T-helper 9 cell (primary cell): ENCODE measurements around the gene RERE.
A peak's percentile ranks its signal among the peaks of the same experiment; 100 is the strongest.

Experiments used
- DNase-seq: peaks from one replicate; pipeline ENCODE4 v3.0.0-alpha.2; 2020

RERE gene

GRCh38 chr1:8415526-8416278, 401.7 kb downstream of the RERE start:
- no peak for DNase-seq

DNA sequence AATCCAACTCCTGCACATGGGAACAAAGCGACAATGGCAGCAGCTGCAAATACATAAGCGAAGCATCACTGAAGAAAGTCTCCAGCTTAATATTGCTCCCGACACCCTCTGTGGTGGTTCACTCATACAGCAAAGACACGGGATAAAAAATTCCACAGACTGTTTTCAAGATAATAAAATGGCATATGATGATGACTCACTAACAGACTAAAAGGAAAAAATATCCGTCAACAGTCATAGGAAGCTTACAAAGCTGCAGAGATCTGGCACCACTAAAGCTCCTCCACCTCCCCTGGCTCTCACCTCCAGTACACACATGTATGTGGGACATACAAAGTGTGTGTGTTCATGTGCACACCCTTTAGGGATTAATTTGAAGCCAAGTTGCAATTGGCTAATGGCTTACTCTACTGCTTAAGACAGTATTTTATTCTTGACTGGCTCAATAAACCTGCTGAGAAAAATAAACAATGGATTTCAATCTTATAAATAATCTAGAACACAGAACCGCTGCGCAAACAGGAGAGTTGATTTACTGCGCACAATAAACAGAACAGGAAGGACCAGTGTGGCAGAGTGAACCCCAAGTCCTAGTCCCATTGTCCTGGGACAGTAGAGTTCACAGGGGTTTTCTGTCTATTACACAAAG, 405.1 kb downstream of the RERE start:
- no peak for DNase-seq

DNA sequence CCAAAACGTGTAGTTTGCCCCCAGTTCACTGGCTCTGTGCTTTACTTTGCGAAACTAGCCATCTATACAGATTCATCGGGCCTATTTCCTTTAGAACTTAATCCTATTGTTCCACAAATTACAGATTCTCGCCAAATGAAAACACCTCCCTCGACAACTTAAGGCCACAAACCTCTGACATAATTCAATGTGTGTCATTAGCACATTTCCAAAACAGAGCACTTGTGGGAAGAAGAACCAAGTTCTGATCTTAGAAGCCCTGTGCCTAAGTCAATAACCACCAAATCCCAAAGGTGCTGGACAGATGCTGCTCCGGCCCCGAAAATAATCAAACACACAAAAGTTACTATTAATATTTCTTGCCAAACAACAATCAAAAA, 405.6 kb downstream of the RERE start:
- DNase-seq = no peak

- no peak for DNase-seq
These were observed 406.6 kb downstream of the RERE start for GRCh38 chr1:8410791-8411190.

- no peak for DNase-seq
These were observed 407.8 kb downstream of the RERE start for GRCh38 chr1:8409606-8410005.

- DNase-seq = no peak
These were observed 408.3 kb downstream of the RERE start for GRCh38 chr1:8409106-8409505.

GRCh38 chr1:8408151-8408839, 409.1 kb downstream of the RERE start:
- no peak for DNase-seq

- no peak for DNase-seq
These were observed 409.8 kb downstream of the RERE start for GRCh38 chr1:8407652-8408051.

DNA sequence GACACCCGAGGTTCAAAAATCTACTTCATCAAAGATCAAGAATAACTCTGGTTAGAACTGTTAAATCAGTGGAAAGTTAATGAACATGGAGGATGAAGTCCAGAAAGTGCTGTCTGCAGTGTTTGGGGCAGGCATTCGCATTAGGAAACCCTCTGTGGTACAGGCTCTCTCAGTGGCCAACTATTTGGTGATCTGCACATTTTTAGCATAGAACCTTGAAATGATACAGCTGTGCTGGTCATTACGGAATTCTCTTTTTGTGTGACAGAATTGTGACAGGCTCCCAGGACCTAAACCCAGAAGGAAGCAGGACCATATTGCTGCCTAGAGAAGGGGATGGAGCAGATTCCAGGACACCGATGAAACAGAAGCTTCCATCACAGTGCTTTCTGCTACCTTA, 410.5 kb downstream of the RERE start:
- DNase-seq = no peak

GRCh38 chr1:8406011-8406410, 411.4 kb downstream of the RERE start:
- DNase-seq = no peak

- no peak for DNase-seq
These were observed 412.7 kb downstream of the RERE start for GRCh38 chr1:8404460-8405370.

GRCh38 chr1:8402109-8402710, 415.2 kb downstream of the RERE start:
- DNase-seq = no peak

DNA sequence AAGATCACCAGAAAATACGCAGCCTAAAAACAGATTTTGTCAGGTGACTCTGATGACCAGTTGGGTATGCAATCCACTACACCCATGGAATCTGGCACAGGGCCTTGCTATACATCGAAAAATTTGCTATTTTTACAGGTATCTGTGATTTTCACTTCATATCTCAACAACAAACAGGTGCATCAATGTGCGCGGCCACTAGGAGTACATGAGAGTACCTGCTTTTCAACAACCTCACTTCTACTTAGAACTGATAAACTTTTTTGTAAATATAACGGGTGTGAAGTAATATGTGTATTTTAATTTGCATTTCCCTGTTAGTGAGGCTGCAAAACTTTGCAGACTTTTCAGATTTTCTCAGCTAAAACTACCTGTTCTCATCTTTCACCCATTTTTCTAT, 418.8 kb downstream of the RERE start:
- no peak for DNase-seq

DNA sequence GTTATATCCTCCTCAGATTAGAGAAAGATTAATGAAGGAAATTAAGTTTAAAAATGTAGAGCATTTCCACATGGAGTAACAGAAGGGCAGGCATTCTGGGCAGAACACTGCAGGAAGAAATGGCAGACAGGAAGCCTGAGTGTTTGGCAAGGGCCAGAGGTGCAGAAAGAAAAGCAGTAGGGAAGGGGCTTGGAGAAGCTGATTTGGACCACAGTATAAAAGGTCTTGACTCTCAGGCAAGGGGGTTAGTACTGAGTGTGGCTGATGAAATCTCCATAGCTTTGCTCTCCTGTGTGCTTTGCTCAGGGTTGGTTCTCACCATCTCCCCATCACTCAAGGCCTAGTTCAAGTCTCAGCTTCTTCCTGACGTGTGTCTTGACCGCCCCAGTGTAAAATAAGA, 419.4 kb downstream of the RERE start:
- DNase-seq = no peak

- DNase-seq = no peak
These were observed 419.9 kb downstream of the RERE start for GRCh38 chr1:8397511-8397910.

- DNase-seq = no peak
These were observed 420.5 kb downstream of the RERE start for GRCh38 chr1:8396786-8397406.

GRCh38 chr1:8396083-8396785, 421.2 kb downstream of the RERE start:
- no peak for DNase-seq

DNA sequence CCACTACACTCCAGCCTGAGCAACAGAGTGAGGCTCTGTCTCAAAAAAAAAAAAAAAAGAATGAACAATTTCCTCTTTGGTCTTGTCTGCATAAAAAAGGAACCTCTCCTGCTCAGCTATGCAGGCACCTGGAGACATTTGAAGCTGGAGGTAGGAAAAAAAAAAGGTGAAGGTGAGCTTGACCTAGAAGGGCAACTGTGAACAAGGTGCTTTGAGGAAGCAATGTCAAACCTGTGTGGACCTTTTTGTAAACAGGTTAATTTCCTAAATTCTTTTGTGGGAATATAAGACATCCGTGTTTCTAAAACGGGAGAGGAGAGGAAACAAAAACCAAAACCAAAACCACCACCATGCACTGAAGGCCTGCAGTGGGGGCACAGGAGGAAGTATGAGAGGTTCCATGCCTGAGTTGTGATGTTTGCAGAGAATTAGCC, 422.0 kb downstream of the RERE start:
- no peak for DNase-seq

GRCh38 chr1:8394456-8395321, 422.8 kb downstream of the RERE start:
- DNase-seq = peak; percentile 14

- no peak for DNase-seq
These were observed 424.9 kb downstream of the RERE start for GRCh38 chr1:8392522-8392921.
